HepG2 (cell line): ENCODE data around the gene NFE2L3. TPM values are rescaled to one million over a fixed set of nuclear protein-coding genes. Genes with fewer than 3 reads are reported as not detected.

Experiments used
- ATAC-seq: fragments of 200-7000 bp; cut with Tn5 transposase; 3 replicates; pipeline ENCODE4 v1.9.1; 2020; ENCODE audit warnings: mild to moderate bottlenecking, moderate library complexity
- BruUV-seq: library from RNA; stranded (reverse); fragments of 400-500 nt; replicated peaks from 2 replicates; lab custom pipeline; 2021; lab: Mats Ljungman, UMichigan
- CTCF ChIA-PET: fragments of 300-600 bp; formaldehyde crosslinking; extraction: SDS; loops from one replicate; lab custom pipeline; 2021; ENCODE audit warnings: low total read pairs, inconsistent platforms, low intra/inter-chr PET ratio; lab: Yijun Ruan, JAX
- POLR2A ChIA-PET: fragments of 350-600 bp; sonication (Branson Sonifier 250); formaldehyde crosslinking; loops from one replicate; lab custom pipeline; 2020; ENCODE audit warnings: antibody characterized with exemption, inconsistent platforms; lab: Yijun Ruan, JAX
- DNase-seq: peaks from one replicate; pipeline ENCODE4 v3.0.0-alpha.2; 2015; ENCODE audit warnings: low spot score
- FAIRE-seq: peaks from 3 replicates; lab custom pipeline; 2011; peaks lifted over from hg19 to GRCh38; lab: Jason Lieb, UNC
- H2AFZ ChIP-seq: one replicate; pipeline ENCODE4 v1.6.1; 2011; ENCODE audit warnings: low read length, inconsistent platforms
- H3K27ac ChIP-seq: fragments of 300-600 bp; 3 replicates; pipeline ENCODE4 v1.8.0; 2011; ENCODE audit warnings: mixed run types, mild to moderate bottlenecking, mixed read lengths, low read length, inconsistent platforms; ENCODE audit not compliant: insufficient read depth; ENCODE audit errors: extremely low read length
- H3K27me3 ChIP-seq, 2 experiments: fragments of 200-600 bp in 1 of 2; 2 replicates in 1 of 2; 3 replicates in 1 of 2; pipeline versions ENCODE4 v1.6.0 to v1.8.0; 2011; ENCODE audit warnings: low read length in 2 of 2, mild to moderate bottlenecking in 2 of 2, moderate library complexity in 2 of 2, inconsistent platforms in 1 of 2; ENCODE audit not compliant: insufficient read depth in 2 of 2, control insufficient read depth in 1 of 2
- H3K36me3 ChIP-seq, 2 experiments: fragments of 200-600 bp in 1 of 2; replicated peaks in 1 of 2; 2 replicates in 1 of 2; 3 replicates in 1 of 2; pipeline versions ENCODE4 v1.5.1 to v1.8.0; 2011; ENCODE audit warnings: low read length in 2 of 2, inconsistent platforms in 1 of 2; ENCODE audit not compliant: insufficient read depth in 2 of 2, control insufficient read depth in 1 of 2
- H3K4me1 ChIP-seq: 2 replicates; pipeline ENCODE4 v1.5.1; 2012; ENCODE audit warnings: low read length, inconsistent platforms; ENCODE audit not compliant: insufficient read depth
- H3K4me2 ChIP-seq: 2 replicates; pipeline ENCODE4 v1.6.0; 2011; ENCODE audit warnings: low read depth, low read length, inconsistent platforms
- H3K4me3 ChIP-seq, 3 experiments: fragments of 200-600 bp in 1 of 3; sonication (generic), shearing (Covaris generic) in 1 of 3; replicated peaks in 1 of 3; 2 replicates each; pipeline ENCODE4 v1.5.1; 2011 to 2016; ENCODE audit warnings: low read length in 3 of 3, inconsistent platforms in 2 of 3, low read depth in 2 of 3, mild to moderate bottlenecking in 2 of 3, control low read depth in 1 of 3, mixed read lengths in 1 of 3; ENCODE audit not compliant: insufficient read depth in 1 of 3
- H3K79me2 ChIP-seq: one replicate; pipeline ENCODE4 v1.6.1; 2011; ENCODE audit warnings: low read length, inconsistent platforms; ENCODE audit not compliant: insufficient read depth
- H3K9ac ChIP-seq: 2 replicates; pipeline ENCODE4 v1.6.0; 2011; ENCODE audit warnings: mild to moderate bottlenecking, low read depth, low read length, inconsistent platforms; ENCODE audit not compliant: insufficient read depth
- H3K9me3 ChIP-seq: 2 replicates; pipeline ENCODE4 v1.5.1; 2012; ENCODE audit warnings: mild to moderate bottlenecking, low read length
- H4K20me1 ChIP-seq: 2 replicates; pipeline ENCODE4 v1.6.0; 2011; ENCODE audit warnings: inconsistent platforms, mild to moderate bottlenecking, low read length, moderate library complexity; ENCODE audit not compliant: insufficient read depth
- AGO2 ChIP-seq: fragments of 200-400 bp; formaldehyde crosslinking; optimal IDR thresholded peaks from 2 replicates; pipeline ENCODE3; 2017; ENCODE audit warnings: mild to moderate bottlenecking, low read depth, low read length, moderate library complexity
- CBX2 ChIP-seq, 2 experiments: fragments of 200-600 bp in 1 of 2; sonication (generic); formaldehyde crosslinking in 1 of 2; IDR thresholded peaks; 2 replicates each; pipeline versions ENCODE4 v1.7.0 to v1.8.1; 2018 to 2022; ENCODE audit warnings: low read depth in 2 of 2, low read length in 1 of 2, mild to moderate bottlenecking in 1 of 2, missing genetic modification reagents in 1 of 2
- KDM4B ChIP-seq: sonication (generic); formaldehyde crosslinking; IDR thresholded peaks from 2 replicates; pipeline ENCODE4 v1.4.0; 2020; ENCODE audit warnings: missing genetic modification reagents
- MED1 ChIP-seq: sonication (generic); formaldehyde crosslinking; IDR thresholded peaks from 2 replicates; pipeline ENCODE4 v1.4.0; 2020; ENCODE audit warnings: missing genetic modification reagents
- NAIF1 ChIP-seq: sonication (generic); formaldehyde crosslinking; IDR thresholded peaks from 2 replicates; pipeline ENCODE4 v1.5.0; 2020; ENCODE audit warnings: mild to moderate bottlenecking, missing genetic modification reagents, borderline replicate concordance
- RFX1 ChIP-seq: fragments of 450-650 bp; IDR thresholded peaks from 2 replicates; pipeline ENCODE4 v1.6.1; 2017
- SMAD1 ChIP-seq: sonication (generic); formaldehyde crosslinking; IDR thresholded peaks from 2 replicates; pipeline ENCODE4 v1.4.0; 2020; ENCODE audit warnings: missing genetic modification reagents, low read depth, mild to moderate bottlenecking, borderline replicate concordance
- TRIM22 ChIP-seq: fragments of 450-650 bp; IDR thresholded peaks from 2 replicates; pipeline ENCODE4 v1.6.1; 2017
- U2AF2 ChIP-seq: fragments of 200-400 bp; formaldehyde crosslinking; IDR thresholded peaks from 2 replicates; pipeline ENCODE4 v1.6.1; 2017; ENCODE audit warnings: low read depth, mild to moderate bottlenecking, low read length
- ZFP41 ChIP-seq: sonication (generic); formaldehyde crosslinking; IDR thresholded peaks from 2 replicates; pipeline ENCODE4 v1.4.0; 2020; ENCODE audit warnings: mild to moderate bottlenecking, missing genetic modification reagents, borderline replicate concordance
- ZNF17 ChIP-seq: sonication (generic); formaldehyde crosslinking; IDR thresholded peaks from 2 replicates; pipeline ENCODE4 v1.5.0; 2020; ENCODE audit warnings: mild to moderate bottlenecking, missing genetic modification reagents
- ZNF333 ChIP-seq: sonication (generic); formaldehyde crosslinking; IDR thresholded peaks from 2 replicates; pipeline ENCODE4 v1.4.0; 2020; ENCODE audit warnings: mild to moderate bottlenecking, missing genetic modification reagents, borderline replicate concordance
- ZNF747 ChIP-seq: sonication (generic); formaldehyde crosslinking; IDR thresholded peaks from 2 replicates; pipeline ENCODE4 v1.8.1; 2023; ENCODE audit warnings: missing genetic modification reagents, mild to moderate bottlenecking, borderline replicate concordance
- ZNF816 ChIP-seq: sonication (generic); formaldehyde crosslinking; IDR thresholded peaks from 2 replicates; pipeline ENCODE4 v1.8.0; 2022; ENCODE audit warnings: missing genetic modification reagents, mild to moderate bottlenecking, borderline replicate concordance
- WGBS: methylation state at CpG from one replicate; pipeline ENCODE4 v1.1.6; 2017; ENCODE audit warnings: low lambda C conversion rate; 5-methylcytosine and 5-hydroxymethylcytosine counted together
- in situ Hi-C: cut with HindIII; loops from 2 replicates; pipeline ENCODE4 v1.10.0; 2017; ENCODE audit warnings: low pct_unique_long_range_greater_than_20kb; ENCODE audit not compliant: extremely low pct_ligation_motif_present
- intact Hi-C: fragments of 100-400 bp; cut with micrococcal nuclease; formaldehyde crosslinking; loops from one replicate; pipeline ENCODE4 v1.10.0; 2022; ENCODE audit not compliant: unreplicated experiment
- polyA plus RNA-seq, 8 experiments: library from polyadenylated mRNA; depleted of rRNA in 3 of 8; stranded (reverse) in 7 of 8; unstranded in 1 of 8; fragments of >200 nt; fragmentation: Illumina TruSeq in 4 of 8; extraction: Trizol in 4 of 8; gene quantifications; 2 replicates each; pipeline versions ENCODE4 v1.2.1 to v1.2.3, GENCODE V29; 2011 to 2016; ENCODE audit warnings: low read depth in 4 of 8, missing spikeins in 1 of 8, mixed read lengths in 1 of 8; ENCODE audit not compliant: insufficient read depth in 1 of 8
- total RNA-seq, 5 experiments: library from RNA; depleted of rRNA; stranded (reverse); fragments of >200 nt; fragmentation: Illumina TruSeq; extraction: Trizol; gene quantifications; 2 replicates each; pipeline ENCODE4 v1.2.3, GENCODE V29; 2016; ENCODE audit warnings: low read depth in 1 of 5
- TF ChIP-seq, protein P1 (sequence below): sonication (generic); formaldehyde crosslinking; IDR thresholded peaks from 2 replicates; pipeline ENCODE4 v1.4.0; 2020; ENCODE audit warnings: missing genetic modification reagents, mild to moderate bottlenecking, borderline replicate concordance

Gene NFE2L3
- total and polyA plus RNA-seq, 2 of the 13 experiments (the other 11 are each of a cell fraction or from before 2014, with no cell fraction given), result 11.4 to 19.4 TPM

DNA sequence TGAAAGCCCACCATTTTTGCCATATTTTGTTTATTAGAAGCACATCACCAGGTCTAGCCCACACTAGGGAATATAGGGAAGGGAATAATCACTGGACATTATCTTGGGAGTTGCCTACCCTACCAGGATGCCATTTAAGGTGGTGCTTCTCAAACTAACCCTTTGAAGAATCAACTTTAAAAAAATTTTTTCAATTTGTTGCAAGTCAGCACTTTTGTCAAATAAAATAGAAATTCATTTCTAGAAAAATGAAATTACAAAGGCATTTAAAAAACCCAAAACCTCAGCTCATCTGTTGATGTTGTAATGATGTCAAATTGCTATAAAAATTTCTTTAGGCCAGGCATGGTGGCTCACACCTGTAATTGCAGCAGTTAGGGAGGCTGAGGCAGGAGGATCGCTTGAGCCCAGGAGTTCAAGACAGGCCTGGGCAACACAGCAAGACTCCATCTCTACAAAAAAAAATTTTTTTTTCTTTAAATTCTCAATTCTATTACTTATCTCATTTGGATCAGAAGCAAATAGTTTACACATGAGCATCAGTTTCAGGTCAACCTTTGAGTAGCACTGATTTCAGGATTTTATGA is 2.5 kb upstream of the NFE2L3 start (continued):
- TF ChIP-seq, protein P1, sequence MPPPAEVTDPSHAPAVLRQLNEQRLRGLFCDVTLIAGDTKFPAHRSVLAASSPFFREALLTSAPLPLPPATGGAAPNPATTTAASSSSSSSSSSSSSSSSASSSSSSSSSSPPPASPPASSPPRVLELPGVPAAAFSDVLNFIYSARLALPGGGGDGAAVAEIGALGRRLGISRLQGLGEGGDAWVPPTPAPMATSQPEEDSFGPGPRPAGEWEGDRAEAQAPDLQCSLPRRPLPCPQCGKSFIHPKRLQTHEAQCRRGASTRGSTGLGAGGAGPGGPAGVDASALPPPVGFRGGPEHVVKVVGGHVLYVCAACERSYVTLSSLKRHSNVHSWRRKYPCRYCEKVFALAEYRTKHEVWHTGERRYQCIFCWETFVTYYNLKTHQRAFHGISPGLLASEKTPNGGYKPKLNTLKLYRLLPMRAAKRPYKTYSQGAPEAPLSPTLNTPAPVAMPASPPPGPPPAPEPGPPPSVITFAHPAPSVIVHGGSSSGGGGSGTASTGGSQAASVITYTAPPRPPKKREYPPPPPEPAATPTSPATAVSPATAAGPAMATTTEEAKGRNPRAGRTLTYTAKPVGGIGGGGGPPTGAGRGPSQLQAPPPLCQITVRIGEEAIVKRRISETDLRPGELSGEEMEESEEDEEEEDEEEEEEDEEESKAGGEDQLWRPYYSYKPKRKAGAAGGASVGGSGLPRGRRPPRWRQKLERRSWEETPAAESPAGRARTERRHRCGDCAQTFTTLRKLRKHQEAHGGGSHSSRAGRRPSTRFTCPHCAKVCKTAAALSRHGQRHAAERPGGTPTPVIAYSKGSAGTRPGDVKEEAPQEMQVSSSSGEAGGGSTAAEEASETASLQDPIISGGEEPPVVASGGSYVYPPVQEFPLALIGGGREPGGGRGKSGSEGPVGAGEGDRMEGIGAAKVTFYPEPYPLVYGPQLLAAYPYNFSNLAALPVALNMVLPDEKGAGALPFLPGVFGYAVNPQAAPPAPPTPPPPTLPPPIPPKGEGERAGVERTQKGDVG, result no peak
- no peak for TF ChIP-seq ZNF747 (CRISPR knock-in tag)

DNA sequence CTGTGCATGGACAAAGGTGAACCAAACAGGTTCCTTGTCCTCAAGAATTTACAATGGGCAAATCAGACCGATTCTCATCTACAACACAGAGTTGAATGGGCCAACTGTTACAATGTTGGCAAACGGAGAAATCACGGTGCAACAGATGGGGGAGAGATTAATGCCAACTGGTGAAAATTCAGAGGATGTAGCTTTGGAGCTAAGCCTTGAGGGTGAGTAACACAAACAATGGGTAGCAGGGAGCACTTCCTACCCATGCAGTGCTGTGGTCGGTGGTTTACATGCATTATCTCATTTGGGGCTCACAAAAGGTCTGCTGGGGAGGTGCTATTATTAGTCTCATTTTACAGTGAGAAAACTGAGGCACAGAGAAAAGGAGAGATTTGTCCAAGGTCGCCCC is 902 bp upstream of the NFE2L3 start:
- TF ChIP-seq ZNF333 (CRISPR knock-in tag) (no peak), CBX2 (IDR thresholded peaks at IDR 0.05; ENCODE audit: low read depth, low read length) (no peak), CBX2 (CRISPR knock-in tag; IDR thresholded peaks at IDR 0.05; ENCODE audit: low read depth) (no peak), KDM4B (CRISPR knock-in tag) (no peak), SMAD1 (CRISPR knock-in tag) (no peak), MED1 (CRISPR knock-in tag) (no peak), ZNF17 (CRISPR knock-in tag) (no peak), TRIM22 (no peak), U2AF2 (no peak), NAIF1 (CRISPR knock-in tag) (no peak), RFX1 (no peak), AGO2 (no peak), ZNF816 (CRISPR knock-in tag) (no peak), ZFP41 (CRISPR knock-in tag) (no peak)
- ATAC-seq, result no peak

More for the DNA sequence above, 902 bp upstream of the NFE2L3 start:
- Histone ChIP-seq H3K9me3 (no peaks in the 10 kb centered on the region), H3K4me2 (peak overlapping the region; percentile 81; the same call in 1 of the 2 replicates), H3K4me1 (peaks cover 43% of the 10 kb centered on the region), H3K27me3 (peaks cover 0 to 13% of the 10 kb centered on the region in 2 experiments; a peak in 3 of 5 replicates), H3K9ac (no peak overlapping the region), H2AFZ (no peak overlapping the region), H3K4me3 (no peak overlapping the region), H4K20me1 (no peaks in the 10 kb centered on the region), H3K79me2 (no peaks in the 10 kb centered on the region), H3K36me3 (no peaks in the 10 kb centered on the region), H3K27ac (no peak overlapping the region)
- no TSS peak for BruUV-seq
- ChIA-PET POLR2A (interaction anchor here (1.6 to 2.4 kb wide), 4 partner anchors 23 to 49 kb away, joined by 3 to 36 read pairs (median 9); partner anchors contain the start of genes CBX3 and HNRNPA2B1), CTCF (no interaction called here)
- in situ Hi-C loops (no loop called here), intact Hi-C loops (loop anchor here (10.0 kb wide), 1 partner anchor 56 kb away; no protein-coding TSS in a partner anchor)
- no peak for FAIRE-seq
- no peak for DNase-seq
- 50% methylated on average over 5 of the region's 5 CpGs for WGBS
